ENCODE data around the gene PIP5KL1.
"Not testable (repeated sequence)": the region's sequence is repeated elsewhere in the genome, so short reads cannot be mapped to it uniquely, and the experiment has no call there.

Gene PIP5KL1

DNA sequence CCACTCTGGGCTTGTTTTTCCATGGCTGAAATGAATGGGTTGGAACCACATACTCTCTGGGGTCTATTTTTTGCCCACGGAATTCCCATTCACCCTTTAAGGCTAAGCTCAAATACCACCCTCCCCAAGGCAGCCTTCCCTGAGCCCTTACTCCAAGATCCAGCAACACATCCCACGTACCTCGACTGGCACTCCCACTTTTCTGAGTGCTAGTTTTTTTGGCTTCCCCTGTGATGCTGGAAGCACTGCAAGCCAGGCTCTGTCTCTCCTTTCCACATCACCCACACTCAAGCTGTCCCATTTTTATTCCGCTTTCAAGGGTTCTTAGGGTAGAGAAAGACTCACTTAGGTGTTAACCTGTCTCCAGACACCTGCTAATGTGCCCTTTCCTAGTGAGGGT, 37.2 kb downstream of the PIP5KL1 start:
- no peak for DNase-seq (ENCODE audit: low read depth, low spot score)

DNA sequence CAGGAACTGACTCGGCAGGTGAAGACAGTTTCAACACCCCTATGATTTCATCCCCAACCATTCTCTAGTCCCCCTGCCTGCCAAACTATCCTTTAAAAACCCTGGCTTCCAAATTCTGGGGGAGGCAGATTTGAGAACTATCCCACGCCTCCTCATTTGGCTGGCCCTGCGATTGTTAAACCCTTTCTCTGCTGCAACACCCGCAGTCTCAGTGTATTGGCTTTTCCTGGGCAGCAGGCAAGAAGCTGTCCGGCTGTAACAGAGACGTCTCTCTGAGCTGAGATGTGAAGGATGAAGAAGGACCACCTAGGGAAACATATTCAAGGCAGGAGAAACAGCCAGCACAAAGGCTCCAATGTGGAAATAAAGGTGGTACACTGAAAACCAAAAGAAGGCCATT, 37.7 kb downstream of the PIP5KL1 start:
- DNase-seq (ENCODE audit: low read depth, low spot score), result no peak

DNA sequence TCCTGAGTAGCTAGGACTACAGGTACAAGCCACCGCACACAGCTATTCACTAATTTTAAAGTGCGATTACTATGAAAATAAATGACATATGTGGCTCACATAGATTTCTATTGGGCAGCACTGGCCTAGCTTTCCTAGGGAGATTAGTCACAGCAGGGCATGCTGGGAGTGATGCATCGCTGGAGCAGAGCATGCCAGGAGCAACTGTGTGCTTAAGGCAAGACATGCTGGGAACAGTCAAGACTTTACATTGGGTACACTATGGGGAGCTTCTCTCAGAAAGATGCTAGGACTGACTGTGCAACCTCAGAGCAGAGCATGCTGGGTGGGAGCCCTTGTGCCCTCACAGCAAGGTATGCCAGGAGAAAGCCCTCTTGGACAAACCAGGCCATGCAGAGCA, 40.5 kb downstream of the PIP5KL1 start:
- no peak for DNase-seq (ENCODE audit: low read depth, low spot score)

DNA sequence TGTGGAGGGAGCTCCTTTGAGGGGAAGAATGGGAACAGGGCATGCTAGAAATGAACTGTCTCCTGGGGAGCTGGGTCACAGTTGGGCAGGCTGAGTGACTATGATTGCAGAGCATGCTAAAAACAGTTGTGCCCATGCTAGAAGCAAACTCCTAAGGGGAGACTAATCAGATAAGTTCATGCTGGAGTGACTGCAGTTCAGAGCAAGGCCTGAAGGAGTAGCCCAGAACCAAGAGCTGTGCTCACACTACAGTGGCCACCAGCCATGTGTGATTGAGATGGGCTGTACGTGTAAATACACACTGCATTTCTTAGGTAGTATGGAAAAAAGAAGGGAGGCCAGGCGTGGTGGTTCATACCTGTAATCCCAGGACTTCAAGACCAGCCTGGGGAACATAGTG, 42.8 kb downstream of the PIP5KL1 start:
- DNase-seq (ENCODE audit: low read depth, low spot score), result no peak

DNA sequence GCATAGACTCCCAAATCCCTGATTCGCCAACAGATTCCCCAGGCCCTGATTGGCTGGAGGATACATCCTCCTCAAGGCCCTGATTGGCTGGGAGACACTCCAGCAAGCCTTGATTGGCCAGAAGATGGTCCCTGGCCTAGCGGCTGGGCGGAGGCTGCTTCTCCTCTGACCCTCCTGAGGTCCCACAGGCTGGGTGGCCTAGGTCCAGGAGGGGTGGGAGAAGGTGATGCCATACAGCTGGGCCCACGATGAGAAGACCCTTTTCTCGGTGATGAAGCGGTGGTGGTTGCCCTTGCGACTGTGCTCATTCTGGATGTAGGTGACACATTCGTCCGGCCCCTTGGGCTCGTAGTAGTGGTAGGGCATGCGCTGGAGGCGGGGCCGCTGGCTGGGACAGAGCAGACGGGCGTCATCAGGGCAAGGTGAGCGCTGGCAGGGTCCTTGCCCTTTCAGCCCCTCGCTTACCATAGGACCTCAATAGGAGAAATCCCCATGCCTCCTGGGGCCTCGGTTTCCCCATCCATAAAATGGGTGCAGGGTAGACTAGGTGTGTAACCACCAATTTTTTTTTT, 44.1 kb downstream of the PIP5KL1 start:
- DNase-seq (ENCODE audit: low read depth, low spot score), result no peak

DNA sequence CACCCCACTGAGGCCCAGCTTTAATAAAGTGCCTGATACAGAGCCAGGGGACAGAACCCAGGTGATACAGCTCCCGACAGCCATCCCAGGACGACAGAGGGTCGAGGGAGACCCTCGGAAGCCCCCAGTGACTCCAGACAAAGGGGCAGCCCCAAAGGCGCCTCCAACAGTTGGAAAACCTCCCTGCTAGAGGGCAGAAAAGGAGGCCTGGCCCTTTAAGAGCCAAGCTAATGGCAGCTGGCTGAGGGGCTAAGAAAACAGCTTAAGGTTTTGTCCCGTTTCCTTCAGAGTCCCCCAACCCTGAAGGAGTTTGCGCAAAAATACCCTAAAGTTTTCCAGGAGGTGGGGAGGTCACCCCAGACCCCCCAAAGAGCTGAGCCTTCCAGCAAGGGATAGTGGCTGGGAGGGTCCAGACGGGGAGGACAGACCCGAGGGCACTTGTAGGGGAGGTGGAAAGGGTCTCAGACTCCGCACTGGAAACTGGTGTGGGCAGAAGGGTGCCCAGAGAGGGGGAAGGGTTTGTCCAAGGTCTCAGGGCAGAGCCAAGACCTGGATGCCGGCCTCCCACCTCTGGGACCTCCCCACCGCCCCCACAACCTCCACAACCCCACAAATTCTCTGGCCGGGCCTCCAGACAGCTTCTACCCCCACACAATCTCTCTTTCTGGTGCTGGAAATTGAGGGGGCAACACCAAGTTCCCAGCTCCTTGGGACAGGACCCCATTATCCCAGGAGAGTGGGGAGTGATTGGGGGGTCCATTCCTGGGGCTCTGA, 44.9 kb downstream of the PIP5KL1 start:
- DNase-seq (ENCODE audit: low read depth, low spot score), result no peak

DNA sequence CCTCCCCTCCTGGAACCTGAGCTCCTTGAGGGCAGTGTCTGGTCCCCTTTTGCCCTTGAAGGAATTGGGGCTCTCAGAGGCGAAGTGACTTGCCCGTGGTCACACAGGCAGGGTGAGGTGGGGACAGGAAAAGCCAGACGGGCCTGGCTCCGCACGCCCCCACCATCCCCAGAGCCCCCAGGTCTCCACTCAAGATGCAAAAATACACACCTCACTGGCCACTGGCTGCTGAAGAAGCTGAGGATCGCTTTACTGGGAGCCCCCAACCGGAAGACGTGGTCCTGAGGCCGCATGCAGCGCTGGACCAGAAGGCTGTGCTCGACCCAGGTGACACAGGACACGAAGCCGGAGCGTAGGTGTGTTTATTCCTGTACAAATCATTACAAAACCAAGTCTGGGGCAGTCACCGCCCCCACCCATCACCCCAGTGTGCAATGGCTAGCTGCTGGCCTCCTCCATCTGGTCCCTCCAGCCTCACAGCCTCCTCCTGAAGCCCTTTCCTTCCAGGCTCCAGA, 45.5 kb downstream of the PIP5KL1 start:
- DNase-seq (ENCODE audit: low read depth, low spot score), result no peak

DNA sequence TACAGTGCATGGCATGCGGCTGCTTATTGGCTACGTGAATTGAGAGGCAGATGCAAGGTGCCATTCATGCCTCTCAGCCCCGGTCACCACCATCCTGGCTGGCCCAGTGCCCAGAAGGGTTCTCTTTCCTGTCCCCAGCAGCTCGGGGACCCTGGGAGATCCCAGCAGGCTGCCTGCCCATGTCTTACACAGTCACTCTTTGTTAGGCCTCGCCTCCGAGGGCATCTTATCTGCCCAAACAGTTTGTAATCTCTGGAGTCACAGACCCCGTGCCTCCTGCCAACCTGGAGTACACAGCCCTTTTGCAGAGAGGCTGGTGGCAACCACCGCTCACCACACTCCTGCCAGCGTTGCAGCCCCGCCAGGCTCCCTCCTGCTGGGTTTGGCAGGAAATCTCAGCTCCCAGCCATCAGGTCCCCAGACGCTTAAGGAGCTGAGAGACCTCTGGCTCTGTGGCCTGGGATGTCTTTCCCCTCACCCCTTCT, 46.1 kb downstream of the PIP5KL1 start:
- peak; percentile 67 for DNase-seq (ENCODE audit: low read depth, low spot score)

DNA sequence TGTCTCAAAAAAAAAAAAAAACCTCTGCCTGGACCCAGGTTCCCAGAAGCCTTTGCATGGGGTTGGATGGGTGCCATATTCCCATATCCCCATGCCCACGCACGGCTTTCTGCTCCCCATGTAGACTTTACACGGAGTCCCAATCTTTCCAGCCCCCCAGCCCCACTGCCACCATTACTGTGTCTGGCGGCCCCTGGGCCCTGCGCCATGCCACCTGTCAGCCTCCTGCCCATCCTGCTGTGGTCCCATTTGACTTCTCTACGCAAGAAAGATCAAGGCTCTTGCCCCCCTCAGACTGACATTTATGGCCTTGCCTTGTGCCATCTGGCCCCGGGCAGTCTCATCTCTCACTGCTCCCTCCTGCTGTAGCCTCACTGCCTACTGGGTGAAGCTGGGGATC, 46.6 kb downstream of the PIP5KL1 start:
- DNase-seq (ENCODE audit: low read depth, low spot score), result no peak

DNA sequence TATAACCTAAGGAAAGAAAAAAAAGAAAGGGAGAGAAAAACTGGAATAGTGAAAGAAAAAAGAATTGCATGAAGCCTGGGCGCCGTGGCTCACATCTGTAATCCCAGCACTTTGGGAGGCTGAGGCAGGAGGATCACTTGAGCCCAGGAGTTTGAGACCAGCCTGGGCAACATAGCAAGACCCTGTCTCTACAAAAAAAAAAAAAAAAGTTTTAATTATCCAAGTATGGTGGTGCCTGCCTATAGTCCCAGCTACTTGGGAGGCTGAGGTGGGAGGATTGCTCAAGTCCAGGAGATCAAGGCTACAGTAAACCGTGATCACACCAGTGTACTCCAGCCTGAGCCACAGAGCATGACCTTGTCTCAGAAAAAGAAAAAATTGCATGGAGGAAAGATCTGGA, 48.9 kb downstream of the PIP5KL1 start:
- DNase-seq (ENCODE audit: low read depth, low spot score), result not testable (repeated sequence)

DNA sequence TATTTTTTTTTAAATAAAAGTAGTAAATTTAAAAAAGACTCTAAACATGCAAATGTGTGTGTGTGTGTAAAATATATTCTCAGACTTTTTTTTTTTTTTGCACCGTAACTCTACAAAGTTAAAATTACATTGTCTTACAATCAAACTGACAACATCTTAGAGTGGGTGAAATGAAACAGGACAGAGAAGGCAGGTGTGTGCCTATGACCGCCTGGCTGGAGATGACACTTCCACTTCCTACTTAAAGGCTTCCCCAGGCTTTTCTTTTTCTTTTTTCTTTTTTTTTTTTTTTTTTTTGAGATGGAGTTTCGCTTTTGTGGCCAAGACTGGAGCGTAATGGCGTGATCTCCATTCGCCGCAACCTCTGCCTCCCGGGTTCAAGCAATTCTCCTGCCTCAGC, 50.4 kb downstream of the PIP5KL1 start:
- DNase-seq (ENCODE audit: low read depth, low spot score), result no peak

DNA sequence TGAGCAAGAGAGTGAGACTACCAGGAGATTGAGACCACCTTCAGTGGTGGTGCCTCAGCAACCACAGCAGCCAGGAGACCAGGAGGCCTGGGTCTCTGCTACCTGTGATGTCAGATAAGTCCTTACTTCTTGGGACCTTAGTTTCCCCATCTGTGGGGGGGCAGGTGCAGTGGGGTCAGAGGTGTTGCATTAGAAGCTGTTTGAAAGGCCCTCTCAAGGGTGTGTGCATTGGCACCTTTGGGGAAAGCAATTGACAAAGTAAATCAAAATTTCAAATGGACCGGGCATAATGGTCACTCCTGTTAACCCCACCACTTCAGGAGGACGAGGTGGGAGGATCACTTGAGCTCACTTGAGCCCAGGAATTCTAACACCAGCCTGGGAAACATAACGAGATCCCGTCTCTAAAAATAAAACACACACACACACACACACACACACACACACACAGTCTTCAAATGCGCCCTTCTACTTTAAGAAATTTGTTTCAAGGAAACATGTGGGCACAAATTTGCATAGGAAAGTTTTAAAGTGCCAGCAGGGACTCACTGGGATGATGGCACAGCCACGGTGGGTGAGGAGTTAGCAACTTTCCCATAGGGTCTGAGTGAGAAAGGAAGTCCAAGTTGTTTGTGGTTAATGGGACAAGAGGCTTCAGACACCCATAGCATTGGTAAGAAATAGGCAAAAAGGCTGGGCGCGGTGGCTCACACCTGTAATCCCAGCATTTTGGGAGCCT, 51.8 kb downstream of the PIP5KL1 start:
- DNase-seq (ENCODE audit: low read depth, low spot score), result no peak

DNA sequence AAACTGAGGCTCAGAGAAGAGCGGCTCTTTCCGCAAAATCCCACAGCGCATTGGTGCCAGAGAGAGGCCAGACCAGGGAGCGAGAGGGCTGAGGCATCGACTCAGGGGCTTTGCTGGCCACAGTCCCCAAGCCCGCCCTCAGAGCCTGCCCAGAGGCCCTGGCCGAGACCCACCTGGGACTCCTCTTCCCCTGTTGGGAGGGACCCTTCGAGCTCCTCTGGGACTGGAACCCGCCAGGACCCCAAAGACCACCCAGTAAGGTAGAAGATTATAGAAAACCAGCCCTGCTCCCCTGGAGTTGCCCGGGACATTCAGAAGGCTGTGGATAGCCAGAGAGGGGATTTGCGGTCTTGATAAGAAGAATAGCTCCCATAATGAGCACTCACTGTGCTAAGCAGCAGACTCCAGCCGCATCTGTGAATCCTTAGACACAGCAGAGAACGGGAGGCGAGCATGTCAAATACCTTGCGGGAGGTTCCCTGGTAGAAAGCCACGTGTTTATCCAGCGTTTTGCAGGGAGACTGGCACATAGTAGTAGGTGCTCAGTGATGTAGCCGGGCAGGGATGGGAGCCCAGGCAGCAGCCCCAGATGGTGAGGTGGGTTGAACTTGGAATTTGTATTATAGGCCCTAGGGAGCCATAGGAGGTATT, 52.5 kb downstream of the PIP5KL1 start:
- DNase-seq (ENCODE audit: low read depth, low spot score), result peak; percentile 43

DNA sequence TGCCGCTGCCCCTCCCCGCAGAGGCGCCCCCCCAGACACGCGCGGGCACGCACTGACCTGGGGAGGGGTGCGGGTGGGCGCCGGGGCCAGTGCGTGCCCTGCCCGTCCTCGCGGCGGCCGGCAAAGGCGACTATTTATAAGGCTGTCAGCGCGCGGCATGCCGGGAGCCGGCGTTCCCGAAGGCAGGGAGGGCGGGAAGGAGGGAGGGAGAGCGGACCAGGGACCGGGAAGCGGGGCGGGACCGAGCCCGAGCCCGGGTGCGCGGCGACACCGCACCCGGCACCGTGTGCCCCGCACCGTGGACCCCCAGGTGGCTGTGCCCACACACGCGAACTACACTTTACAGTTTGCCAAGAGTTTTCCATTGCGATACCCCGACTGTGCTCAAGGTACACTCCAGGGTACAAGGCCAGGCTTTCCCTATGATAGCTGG, 53.0 kb downstream of the PIP5KL1 start, which contains the start of gene AK1:
TSS of gene AK1 (minus strand) at position 110 of the 433 bp plus-strand sequence. CDS start 3,058 bp downstream, outside the sequence.
- peak; percentile 80 for DNase-seq (ENCODE audit: low read depth, low spot score)

DNA sequence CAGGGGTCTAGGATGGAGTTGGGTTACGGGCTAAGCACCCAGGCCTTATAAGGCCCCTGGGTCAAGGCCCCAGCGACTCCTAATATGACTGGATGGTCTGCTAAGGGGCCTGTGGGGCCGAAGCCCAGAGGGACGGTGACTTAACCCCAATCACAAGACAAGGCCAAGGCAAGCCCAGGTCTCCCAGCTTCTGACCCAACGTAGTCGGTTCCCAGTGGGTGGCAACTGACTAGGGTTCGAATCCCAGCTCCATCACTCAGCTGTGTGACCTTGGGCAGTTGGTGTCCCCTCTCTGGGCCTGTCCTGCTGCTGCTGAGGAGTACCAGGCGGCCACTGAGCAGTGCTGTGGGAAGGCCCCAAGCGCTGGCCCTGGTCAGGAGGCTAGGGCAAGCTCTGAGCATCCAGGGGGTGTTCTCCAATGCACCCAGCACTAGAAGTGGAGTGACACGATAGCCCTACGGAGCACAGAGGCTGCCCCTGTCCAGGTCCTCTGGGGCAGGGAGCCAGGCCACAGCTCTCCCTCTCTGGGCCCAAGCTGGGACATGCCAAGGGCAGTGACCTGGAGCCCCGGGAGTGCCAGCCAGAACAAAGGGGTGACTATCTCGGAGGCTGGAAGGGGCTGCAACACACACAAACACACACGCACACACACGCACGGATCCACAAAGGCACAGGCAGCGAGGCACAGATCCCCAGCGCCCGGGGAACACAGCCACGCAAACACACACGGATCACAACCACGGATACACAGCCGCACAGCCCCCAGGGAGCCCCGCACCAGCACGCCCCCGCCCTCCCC, 53.6 kb downstream of the PIP5KL1 start:
- peak; percentile 43 for DNase-seq (ENCODE audit: low read depth, low spot score)

DNA sequence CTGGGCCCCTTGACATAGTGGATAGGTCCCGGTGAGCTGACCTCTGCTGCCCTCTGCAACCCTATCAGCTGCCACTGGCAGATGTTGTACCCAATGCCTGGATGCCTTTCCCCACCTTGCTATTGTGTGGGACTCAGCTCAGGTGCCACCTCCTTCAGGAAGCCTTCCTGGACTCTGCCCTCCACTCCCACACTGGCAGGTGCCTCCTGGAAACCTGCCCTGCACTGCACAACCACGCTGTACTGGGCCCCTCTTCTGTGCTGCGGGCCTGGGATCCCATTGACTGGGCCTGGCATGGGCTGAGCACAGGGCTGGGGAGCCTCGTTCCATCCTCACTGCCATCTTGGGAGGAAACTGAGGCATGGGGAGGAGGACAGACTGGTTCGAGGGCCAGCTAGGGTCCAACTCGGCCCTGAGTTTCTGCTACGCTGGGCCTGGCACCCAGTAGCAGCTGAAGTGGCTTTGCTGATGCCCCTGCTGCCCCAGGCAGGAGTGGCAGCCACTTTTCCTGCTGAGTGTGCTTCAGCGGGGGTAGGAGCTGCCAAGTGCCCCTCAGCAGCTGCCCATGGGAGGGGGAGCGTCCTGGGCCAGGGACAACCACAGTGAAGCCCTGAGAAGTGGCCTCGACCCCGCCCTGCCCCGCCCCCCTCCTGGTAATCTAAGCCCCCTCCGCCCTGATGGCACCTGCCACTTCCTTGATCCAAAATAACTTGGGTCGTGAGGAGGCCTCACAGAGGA, 54.4 kb downstream of the PIP5KL1 start:
- DNase-seq (ENCODE audit: low read depth, low spot score), result no peak

DNA sequence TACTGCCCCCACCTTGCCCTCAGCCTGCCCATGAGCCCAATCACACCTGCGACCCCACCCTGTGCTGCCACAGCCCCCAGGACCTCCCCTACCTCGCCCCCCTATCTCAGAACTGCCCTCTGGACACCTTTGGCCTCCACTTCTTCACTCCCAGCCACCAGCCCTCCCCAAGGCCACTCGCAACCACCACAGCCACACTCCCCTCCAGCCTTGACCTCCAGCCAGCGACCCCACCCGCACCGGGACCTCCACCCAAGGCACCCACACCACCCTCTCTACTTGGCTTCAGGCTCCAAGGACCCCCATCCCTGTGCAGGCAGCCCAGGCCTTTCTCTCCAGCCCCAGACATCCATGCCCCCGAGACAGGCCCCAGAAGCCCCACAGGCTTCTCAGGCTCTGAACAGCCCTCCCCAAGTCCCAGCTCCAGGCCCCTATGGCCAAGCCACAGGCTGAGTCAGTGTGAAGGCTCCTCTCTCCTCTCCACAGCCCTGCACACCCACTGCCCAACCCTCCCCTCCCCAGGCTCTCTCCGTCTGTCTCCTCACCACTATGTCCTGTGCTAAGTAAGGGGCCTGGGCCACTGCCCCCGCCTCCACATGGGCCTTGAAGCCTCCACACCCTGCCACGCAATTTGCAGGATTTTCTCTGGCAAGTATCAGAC, 55.1 kb downstream of the PIP5KL1 start:
- DNase-seq (ENCODE audit: low read depth, low spot score), result peak; percentile 84

DNA sequence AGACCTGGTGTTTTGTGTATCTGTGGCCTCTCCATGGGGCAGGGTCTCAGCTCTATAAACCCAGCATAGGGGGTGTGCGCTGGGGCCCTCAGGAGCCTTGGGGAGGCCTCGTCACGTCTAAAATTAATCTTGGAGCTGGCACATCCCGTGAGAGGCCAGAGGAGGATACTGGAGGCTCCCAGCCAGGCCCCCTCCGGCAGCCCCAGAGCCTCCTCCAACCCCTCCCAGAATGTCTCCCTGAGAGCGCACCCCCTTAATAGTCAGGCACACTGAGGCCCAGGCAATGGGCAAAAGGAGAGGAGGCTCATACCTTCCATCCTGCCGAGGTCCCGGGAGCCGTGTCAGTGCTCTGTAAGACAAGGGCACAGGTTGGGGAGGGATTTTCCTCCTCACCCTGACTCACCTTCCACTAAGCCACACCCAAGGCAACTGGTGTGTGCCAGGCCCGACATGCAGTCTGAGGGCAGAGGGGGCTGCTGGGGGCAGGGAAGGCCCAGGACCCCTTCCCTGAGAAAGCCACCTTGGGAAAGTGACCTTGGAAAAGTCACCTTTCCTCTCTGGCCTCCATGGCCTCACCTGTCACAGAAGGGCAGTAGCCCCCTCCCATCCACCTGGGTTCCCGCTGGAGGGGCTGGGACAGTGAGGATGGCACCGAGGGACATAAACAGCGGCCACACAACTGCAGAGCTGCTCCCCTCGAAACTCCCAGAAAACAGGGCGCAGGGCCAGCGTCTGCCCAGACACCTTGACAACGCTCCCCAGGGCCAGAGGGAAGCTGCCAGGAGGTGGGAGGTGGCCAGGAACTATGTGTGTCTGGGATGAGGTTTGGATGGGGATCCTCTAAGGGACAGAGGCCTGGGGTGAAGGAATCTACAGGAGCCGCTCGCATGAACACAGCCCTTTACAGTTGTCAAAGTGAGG, 56.0 kb downstream of the PIP5KL1 start:
- DNase-seq (ENCODE audit: low read depth, low spot score), result peak; percentile 28

DNA sequence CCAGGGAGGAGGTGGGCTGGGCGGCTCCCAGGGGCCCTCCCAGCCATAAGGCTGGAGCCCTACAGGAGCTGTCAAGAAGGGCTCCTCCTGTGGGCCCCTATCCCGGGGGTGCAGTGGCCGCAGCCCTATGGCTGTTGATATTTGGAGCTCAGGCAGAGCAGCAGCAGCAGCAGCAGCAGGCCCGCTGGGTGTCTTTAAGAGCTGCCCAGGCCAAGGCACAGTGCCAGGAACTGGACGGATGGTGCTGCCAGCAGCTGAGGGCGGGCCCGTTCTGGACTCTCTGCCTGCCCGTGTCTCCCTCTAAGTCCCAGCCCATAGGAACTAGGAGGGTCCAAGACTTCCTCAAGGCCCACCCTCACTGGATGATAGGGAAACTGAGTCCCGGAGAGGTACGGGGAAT, 56.7 kb downstream of the PIP5KL1 start:
- DNase-seq (ENCODE audit: low read depth, low spot score), result peak; percentile 75

Data from astrocyte of the hippocampus (primary cell).